Stimulated activated naive B cell treated with anti-CD40 and anti-IgM and Interleukin-4, amounts not matched to agents 10 μg/mL and 1 μg/mL and 100 μg/mL, for 72 hours (primary cell): Measurements from ENCODE around the gene NKX2-1.
A peak's percentile ranks its signal among the peaks of the same experiment; 100 is the strongest.

Experiments used
- ATAC-seq, 2 donors: fragments of 150-1000 bp; cut with Tn5 transposase; replicated peaks; 2 replicates each; pipeline ENCODE4 v1.10.0; 2021; ENCODE audit warnings: moderate library complexity in 1 of 2
- DNase-seq: peaks from one replicate; pipeline ENCODE4 v3.0.0; 2021
- H3K27ac Mint-ChIP-seq: one replicate; pipeline ENCODE4 v1.8.0; 2022; ENCODE audit warnings: mild to moderate bottlenecking, mixed read lengths
- H3K27me3 Mint-ChIP-seq, 2 donors: one replicate each; pipeline ENCODE4 v1.8.0; 2022; ENCODE audit warnings: mixed read lengths in 2 of 2
- H3K36me3 Mint-ChIP-seq, 2 donors: one replicate each; pipeline ENCODE4 v1.8.0; 2022; ENCODE audit warnings: mixed read lengths in 2 of 2, mild to moderate bottlenecking in 1 of 2
- H3K4me1 Mint-ChIP-seq, 2 donors: one replicate each; pipeline ENCODE4 v1.8.0; 2022; ENCODE audit warnings: mixed read lengths in 2 of 2, mild to moderate bottlenecking in 1 of 2
- H3K4me3 Mint-ChIP-seq, 2 donors: one replicate each; pipeline ENCODE4 v1.8.0; 2022; ENCODE audit warnings: mild to moderate bottlenecking in 2 of 2, mixed read lengths in 2 of 2, moderate library complexity in 1 of 2
- H3K9me3 Mint-ChIP-seq, 2 donors: one replicate each; pipeline ENCODE4 v1.8.0; 2022; ENCODE audit warnings: mixed read lengths in 2 of 2, mild to moderate bottlenecking in 1 of 2

The NKX2-1 gene

DNA sequence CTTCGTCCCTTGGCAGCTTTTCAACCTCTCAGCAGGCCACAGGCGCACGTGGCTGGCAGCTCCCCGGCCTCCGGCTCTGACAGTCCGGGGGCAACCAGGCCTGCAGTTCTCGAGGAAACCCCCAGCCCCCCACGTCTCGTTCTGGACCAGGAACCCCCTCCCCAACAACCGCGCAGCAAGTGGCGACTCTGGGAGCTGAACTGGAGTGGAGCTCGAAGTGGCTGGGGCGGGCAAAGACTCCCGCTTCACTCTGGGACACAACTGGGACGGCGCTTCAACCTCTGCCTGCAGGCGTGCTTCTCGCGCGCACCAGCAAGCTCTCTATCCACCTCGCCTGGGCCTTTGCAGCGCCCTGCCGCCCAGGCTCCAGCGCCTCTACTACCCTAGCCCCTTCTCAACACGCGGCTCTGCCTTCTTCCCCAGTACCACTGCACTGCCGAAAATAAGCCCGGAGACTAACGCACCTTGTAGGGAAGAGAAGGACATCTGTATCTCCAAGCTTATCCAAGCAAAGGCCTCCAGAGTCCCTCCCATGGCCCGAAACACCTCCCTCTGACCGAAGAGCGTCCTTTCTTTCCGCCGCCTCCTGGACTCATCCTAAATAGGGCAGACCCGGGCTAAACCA lies 2.4 kb upstream of the NKX2-1 start:
- ATAC-seq (no peak), DNase-seq (no peak)
- Mint-ChIP-seq H3K4me1 (peaks cover 11 to 25% of the 10 kb centered on the region in 2 donors), H3K27ac (peak overlapping the region; percentile 88), H3K9me3 (peaks cover 0 to 6% of the 10 kb centered on the region in 2 donors), H3K36me3 (peaks cover 0 to 5% of the 10 kb centered on the region in 2 donors), H3K4me3 (peak overlapping the region in 1 of 2 donors; percentile 37), H3K27me3 (peaks cover 65 to 89% of the 10 kb centered on the region in 2 donors)

DNA sequence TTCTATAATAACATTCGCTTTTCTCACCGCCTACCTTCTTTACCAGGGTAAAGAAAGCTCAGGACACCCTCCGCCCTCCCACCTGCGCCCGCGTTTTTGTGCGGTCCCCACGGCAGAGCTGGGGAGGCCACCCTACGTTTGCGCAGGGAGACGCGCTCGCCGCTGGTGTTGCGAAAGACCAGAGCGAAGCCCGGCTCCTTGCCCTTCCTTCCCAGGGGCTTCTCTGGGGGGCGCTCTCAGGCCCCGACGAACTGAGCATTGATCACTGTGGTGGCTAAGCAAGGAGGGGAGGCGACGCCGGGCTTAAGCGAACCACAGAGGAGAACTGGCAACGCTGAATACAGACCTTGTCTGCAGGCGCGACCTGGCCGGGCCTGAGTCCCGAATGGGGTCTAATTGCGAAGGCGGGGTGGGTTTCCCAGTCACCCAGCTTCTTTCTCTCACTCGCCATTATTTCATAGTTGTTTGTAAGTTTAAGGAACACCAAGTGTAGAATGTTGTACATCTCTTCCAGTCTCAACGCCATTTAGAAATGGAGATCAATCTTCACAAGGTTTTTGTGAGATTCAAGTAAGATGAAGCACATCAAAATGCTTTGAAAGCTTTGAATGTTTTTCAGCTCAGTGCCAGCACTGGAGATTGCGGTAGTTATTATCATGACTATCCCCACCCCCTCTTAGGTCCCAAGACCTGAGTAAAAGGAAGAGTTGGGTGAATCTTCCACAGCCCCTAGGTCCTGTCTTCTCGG lies 1.7 kb upstream of the NKX2-1 start:
- ATAC-seq (no peak), DNase-seq (no peak)
- Mint-ChIP-seq H3K4me3 (peak overlapping the region; percentile 10 to 11), H3K36me3 (peaks cover 0 to 5% of the 10 kb centered on the region in 2 donors), H3K4me1 (peaks cover 11 to 25% of the 10 kb centered on the region in 2 donors), H3K27me3 (peaks cover 63 to 87% of the 10 kb centered on the region in 2 donors), H3K27ac (peak overlapping the region; percentile 88), H3K9me3 (peaks cover 0 to 4% of the 10 kb centered on the region in 2 donors)

DNA sequence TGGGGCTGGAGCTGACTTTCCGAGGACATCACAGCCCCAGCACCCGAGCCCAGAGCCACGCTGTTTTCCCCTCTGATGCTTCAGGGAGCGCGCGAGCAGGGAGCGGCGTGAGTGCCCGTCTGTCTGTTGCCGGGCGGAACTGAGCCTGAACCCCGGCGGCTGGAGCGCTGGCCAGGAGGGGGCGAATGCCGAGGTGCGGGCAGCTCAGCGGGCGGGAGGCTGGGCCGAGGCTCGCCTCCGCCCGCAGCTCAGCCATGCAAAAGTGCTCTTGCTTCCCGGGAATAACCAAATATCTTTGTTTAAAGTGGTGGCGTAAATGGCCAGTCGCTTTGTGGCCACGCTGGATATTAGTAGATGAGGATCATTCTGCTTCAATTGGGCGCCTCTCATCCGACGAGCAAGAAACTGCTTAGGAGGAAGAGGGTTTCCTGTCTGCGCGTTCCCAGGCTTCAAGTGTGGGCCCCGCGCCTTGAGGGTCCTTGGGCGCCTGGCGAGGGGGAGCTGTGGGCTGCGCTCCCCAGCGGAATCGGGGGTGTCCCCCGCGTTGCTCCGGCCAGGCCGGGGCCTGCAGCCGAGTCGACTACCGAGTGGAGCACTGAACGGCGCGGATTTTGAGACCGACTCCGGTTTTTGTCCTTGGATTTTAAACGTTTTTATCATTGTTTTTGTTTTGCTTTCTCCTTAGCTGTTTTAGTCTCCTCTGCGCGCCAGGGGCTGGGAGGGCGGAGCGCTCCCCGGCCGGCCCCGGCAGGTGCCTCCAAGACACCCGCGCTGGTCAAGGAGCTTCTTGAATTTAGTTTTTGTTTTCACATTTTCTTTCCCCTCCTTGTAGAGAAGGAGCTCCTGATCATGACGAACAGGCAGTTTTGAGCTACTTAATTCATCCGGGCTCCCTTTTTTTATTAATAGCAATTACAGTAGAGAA lies 831 bp upstream of the NKX2-1 start:
- peak overlapping the region; percentile 57 to 59 for H3K4me3 Mint-ChIP-seq
- H3K36me3 Mint-ChIP-seq, result peaks cover 0 to 5% of the 10 kb centered on the region in 2 donors
- peaks cover 0 to 3% of the 10 kb centered on the region in 2 donors for H3K9me3 Mint-ChIP-seq
- no peak for DNase-seq
- H3K4me1 Mint-ChIP-seq, result peaks cover 11 to 25% of the 10 kb centered on the region in 2 donors
- peaks cover 61 to 87% of the 10 kb centered on the region in 2 donors for H3K27me3 Mint-ChIP-seq
- H3K27ac Mint-ChIP-seq, result peak overlapping the region; percentile 75
- no peak for ATAC-seq

DNA sequence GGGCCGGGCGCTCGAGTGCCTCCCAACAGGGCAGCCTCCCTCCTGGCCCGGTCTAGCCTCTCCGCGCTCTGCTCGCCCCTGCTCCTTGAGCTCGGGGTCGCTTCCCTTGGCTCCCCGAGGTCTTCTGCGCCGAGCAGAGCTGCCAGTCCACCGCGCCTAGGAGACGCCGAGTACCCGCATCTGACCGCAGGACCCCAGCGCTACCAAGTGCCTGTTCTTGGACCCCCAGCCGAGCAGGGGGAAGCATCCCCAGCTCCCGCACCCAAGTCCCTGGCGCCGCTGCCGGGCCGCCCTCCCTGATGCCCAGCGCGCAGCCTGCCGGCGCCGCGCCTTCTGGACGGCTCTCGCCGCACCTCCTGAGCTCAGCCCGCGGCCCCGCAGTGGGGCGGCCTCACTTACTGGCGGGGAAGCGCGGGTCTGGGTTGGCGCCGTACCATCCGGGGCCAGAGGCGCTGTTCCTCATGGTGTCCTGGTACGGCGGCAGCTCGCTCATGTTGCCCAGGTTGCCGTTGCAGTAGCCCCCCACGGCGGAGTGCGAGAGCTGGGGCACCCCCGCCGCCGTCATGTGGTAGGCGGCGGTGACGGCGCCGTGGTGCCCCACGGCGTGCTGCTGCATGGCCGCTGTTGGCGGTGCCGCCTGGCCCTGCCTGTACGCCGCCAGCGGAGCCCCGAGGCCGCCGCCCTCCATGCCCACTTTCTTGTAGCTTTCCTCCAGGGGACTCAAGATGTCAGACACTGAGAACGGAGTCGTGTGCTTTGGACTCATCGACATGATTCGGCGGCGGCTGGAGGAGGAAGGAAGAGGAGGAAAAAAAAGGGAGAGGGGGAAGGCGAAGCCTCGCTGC lies 1.2 kb downstream of the NKX2-1 start:
- Mint-ChIP-seq H3K27ac (peak overlapping the region; percentile 79), H3K4me3 (peak overlapping the region in 1 of 2 donors; percentile 69)
- ATAC-seq, result no peak

GRCh38 chr14:36518031-36518585 lies 1.9 kb downstream of the NKX2-1 start:
- DNase-seq (no peak), ATAC-seq (peak; percentile 19 to 31)
- Mint-ChIP-seq H3K36me3 (peaks cover 0 to 5% of the 10 kb centered on the region in 2 donors), H3K4me3 (no peak overlapping the region), H3K9me3 (no peaks in the 10 kb centered on the region), H3K27me3 (peaks cover 63 to 84% of the 10 kb centered on the region in 2 donors), H3K27ac (peak overlapping the region; percentile 20), H3K4me1 (peaks cover 11 to 17% of the 10 kb centered on the region in 2 donors)

More for the DNA sequence above, 1.2 kb downstream of the NKX2-1 start:
- Mint-ChIP-seq H3K27me3 (peaks cover 64 to 84% of the 10 kb centered on the region in 2 donors), H3K36me3 (peaks cover 0 to 5% of the 10 kb centered on the region in 2 donors), H3K9me3 (no peaks in the 10 kb centered on the region), H3K4me1 (peaks cover 11 to 17% of the 10 kb centered on the region in 2 donors)
- no peak for DNase-seq

- Mint-ChIP-seq H3K36me3 (peaks cover 0 to 3% of the 10 kb centered on the region in 2 donors), H3K27ac (peak overlapping the region; percentile 75)
Observed at GRCh38 chr14:36517242-36518030, 2.6 kb downstream of the NKX2-1 start.

DNA sequence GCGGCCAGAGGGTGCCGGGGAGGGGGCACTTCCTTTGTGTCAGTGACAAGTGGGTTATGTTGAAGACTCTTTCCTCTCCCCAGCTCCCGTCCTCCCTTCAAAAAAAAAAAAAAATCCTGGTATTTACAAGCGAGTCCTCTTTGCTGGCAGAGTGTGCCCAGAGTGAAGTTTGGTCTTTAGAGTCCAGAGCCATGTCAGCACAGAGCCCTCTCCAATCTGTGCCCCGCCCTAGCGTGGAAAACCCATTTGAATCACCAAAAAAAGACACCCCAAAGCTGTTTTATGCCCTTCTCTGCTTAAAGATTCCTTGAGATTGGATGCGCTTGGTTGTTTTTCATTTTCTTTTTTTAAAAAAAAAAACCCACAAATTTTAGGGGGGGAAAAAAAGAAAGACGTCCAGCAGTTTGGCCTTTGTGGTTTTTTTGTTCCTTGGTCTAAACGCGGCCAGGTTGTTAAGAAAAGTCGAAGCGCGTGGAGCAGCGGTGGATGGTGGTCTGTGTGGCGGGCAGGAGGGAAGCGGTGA lies 3.3 kb downstream of the NKX2-1 start:
- H3K4me1 Mint-ChIP-seq, result peaks cover 8 to 17% of the 10 kb centered on the region in 2 donors
- peaks cover 0 to 3% of the 10 kb centered on the region in 2 donors for H3K36me3 Mint-ChIP-seq
- peak overlapping the region; percentile 32 to 35 for H3K4me3 Mint-ChIP-seq
- peak overlapping the region; percentile 75 for H3K27ac Mint-ChIP-seq
- no peaks in the 10 kb centered on the region for H3K9me3 Mint-ChIP-seq
- DNase-seq, result no peak
- H3K27me3 Mint-ChIP-seq, result peaks cover 66 to 84% of the 10 kb centered on the region in 2 donors
- ATAC-seq, result no peak

More at GRCh38 chr14:36517242-36518030, 2.6 kb downstream of the NKX2-1 start:
- no peak for DNase-seq
- H3K27me3 Mint-ChIP-seq, result peaks cover 66 to 84% of the 10 kb centered on the region in 2 donors
- H3K4me1 Mint-ChIP-seq, result peaks cover 8 to 17% of the 10 kb centered on the region in 2 donors
- no peaks in the 10 kb centered on the region for H3K9me3 Mint-ChIP-seq
- ATAC-seq, result no peak
- H3K4me3 Mint-ChIP-seq, result peak overlapping the region; percentile 32 to 35

- Mint-ChIP-seq H3K4me3 (no peak overlapping the region), H3K27ac (peak overlapping the region; percentile 42), H3K36me3 (peaks cover 0 to 3% of the 10 kb centered on the region in 2 donors), H3K9me3 (no peaks in the 10 kb centered on the region), H3K27me3 (peaks cover 62 to 79% of the 10 kb centered on the region in 2 donors), H3K4me1 (peaks cover 8 to 11% of the 10 kb centered on the region in 2 donors)
- ATAC-seq (no peak), DNase-seq (no peak)
Observed at GRCh38 chr14:36515896-36516718, 3.9 kb downstream of the NKX2-1 start.

GRCh38 chr14:36515105-36515593 lies 4.9 kb downstream of the NKX2-1 start:
- no peak overlapping the region for H3K4me3 Mint-ChIP-seq
- H3K9me3 Mint-ChIP-seq, result no peaks in the 10 kb centered on the region
- peaks cover 0 to 3% of the 10 kb centered on the region in 2 donors for H3K36me3 Mint-ChIP-seq
- no peak for DNase-seq
- ATAC-seq, result no peak
- H3K27me3 Mint-ChIP-seq, result peaks cover 66 to 81% of the 10 kb centered on the region in 2 donors
- H3K4me1 Mint-ChIP-seq, result peaks cover 5 to 9% of the 10 kb centered on the region in 2 donors
- H3K27ac Mint-ChIP-seq, result no peak overlapping the region

DNA sequence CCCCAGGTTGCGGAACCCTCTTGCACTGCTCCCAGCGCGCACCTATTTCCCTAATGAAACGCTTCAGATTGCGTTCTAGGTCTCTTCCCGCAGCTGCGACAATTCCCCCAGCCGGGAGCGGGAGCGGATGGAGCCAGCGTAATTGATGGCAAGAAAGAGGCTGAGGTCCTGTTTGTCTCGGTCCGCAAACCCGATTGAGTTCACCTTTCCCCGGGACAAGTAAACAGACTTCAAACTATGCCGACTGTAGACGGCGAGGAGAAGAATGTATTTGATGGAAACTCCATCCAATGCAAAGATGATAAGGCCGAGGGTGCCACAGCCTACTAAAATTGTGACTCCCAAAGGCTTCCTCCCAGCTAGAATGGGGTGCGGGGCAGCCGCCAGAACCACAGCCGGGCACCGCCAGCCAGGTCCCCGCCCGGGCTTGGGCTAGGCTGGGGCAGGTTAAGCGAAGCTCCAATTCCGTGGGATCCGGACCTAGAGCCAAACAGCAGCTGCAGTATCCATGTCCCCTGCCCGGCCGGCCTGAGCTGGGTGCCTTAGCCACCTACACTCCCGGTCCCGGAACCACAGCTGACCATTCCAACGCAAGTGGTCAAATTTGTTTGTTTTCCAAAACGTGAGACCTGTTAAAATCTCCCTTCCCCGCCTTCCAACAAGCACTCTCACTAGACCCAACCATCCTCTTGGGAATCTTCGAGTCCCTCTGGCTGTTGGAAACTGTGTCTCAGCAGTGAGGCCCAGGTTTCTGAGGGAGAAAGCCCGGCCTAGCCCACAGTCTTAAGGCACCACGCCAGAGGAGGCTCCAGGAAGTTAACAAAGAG lies 5.5 kb downstream of the NKX2-1 start:
- H3K27ac Mint-ChIP-seq, result no peak overlapping the region

More for the DNA sequence above, 5.5 kb downstream of the NKX2-1 start:
- Mint-ChIP-seq H3K4me3 (no peak overlapping the region), H3K4me1 (peaks cover 2 to 6% of the 10 kb centered on the region in 2 donors), H3K27me3 (peaks cover 68 to 82% of the 10 kb centered on the region in 2 donors), H3K9me3 (no peaks in the 10 kb centered on the region), H3K36me3 (peaks cover 0 to 2% of the 10 kb centered on the region in 2 donors)
- ATAC-seq (no peak), DNase-seq (no peak)
